PC-9 (cell line): ENCODE data around the gene DEAF1. TPM values are rescaled to one million over a fixed set of nuclear protein-coding genes. Genes with fewer than 3 reads are reported as not detected.

Experiments
- BruUV-seq: library from RNA; stranded (reverse); fragments of 400-500 nt; replicated peaks from 2 replicates; lab custom pipeline; 2021; lab: Mats Ljungman, UMichigan
- CTCF ChIA-PET: fragments of 300-600 bp; sonication (Branson Sonifier 250); formaldehyde crosslinking; loops from one replicate; lab custom pipeline; 2022; ENCODE audit warnings: antibody characterized with exemption; lab: Charles Lee
- POLR2A ChIA-PET: fragments of 300-600 bp; sonication (Branson Sonifier 250); formaldehyde crosslinking; loops from one replicate; lab custom pipeline; 2022; ENCODE audit warnings: antibody characterized with exemption; ENCODE audit not compliant: unreplicated experiment; lab: Charles Lee
- DNase-seq, 2 experiments: peaks; one replicate each; pipeline versions ENCODE4 v3.0.0 to v3.0.0-alpha.2; 2015 to 2022; ENCODE audit warnings: mixed read lengths in 1 of 2
- H2AFZ ChIP-seq: fragments of 200-600 bp; sonication (generic); 2 replicates; pipeline ENCODE4 v1.8.1; 2017; ENCODE audit warnings: antibody characterized with exemption
- H3F3A ChIP-seq: fragments of 200-600 bp; sonication (generic); 2 replicates; pipeline ENCODE4 v1.8.1; 2017; ENCODE audit warnings: antibody characterized with exemption, mild to moderate bottlenecking, low read depth; ENCODE audit not compliant: insufficient read depth
- H3K27ac ChIP-seq: fragments of 200-600 bp; sonication (generic); 2 replicates; pipeline ENCODE4 v1.6.1; 2016; ENCODE audit warnings: mixed run types
- H3K27me3 ChIP-seq: fragments of 200-600 bp; sonication (generic); 2 replicates; pipeline ENCODE4 v1.6.1; 2016; ENCODE audit warnings: low read depth, mixed run types; ENCODE audit not compliant: insufficient read depth
- H3K36me3 ChIP-seq: fragments of 200-600 bp; sonication (generic); 2 replicates; pipeline ENCODE4 v1.6.1; 2016; ENCODE audit warnings: low read depth, mixed run types
- H3K4me1 ChIP-seq: fragments of 200-600 bp; sonication (generic); replicated peaks from 2 replicates; pipeline ENCODE4 v1.6.1; 2016; ENCODE audit warnings: mixed run types; ENCODE audit not compliant: insufficient read depth
- H3K4me2 ChIP-seq: fragments of 200-600 bp; sonication (generic); 2 replicates; pipeline ENCODE4 v1.6.1; 2017; ENCODE audit warnings: mixed run types
- H3K4me3 ChIP-seq: fragments of 200-600 bp; sonication (generic); 2 replicates; pipeline ENCODE4 v1.6.1; 2016; ENCODE audit warnings: mixed run types
- H3K79me2 ChIP-seq: fragments of 200-600 bp; sonication (generic); 2 replicates; pipeline ENCODE4 v1.6.1; 2017; ENCODE audit warnings: low read depth, mixed run types
- H3K9me2 ChIP-seq: fragments of 200-600 bp; sonication (generic); 2 replicates; pipeline ENCODE4 v1.8.1; 2017; ENCODE audit warnings: mild to moderate bottlenecking; ENCODE audit not compliant: insufficient read depth
- H3K9me3 ChIP-seq: fragments of 200-600 bp; sonication (generic); 2 replicates; pipeline ENCODE4 v1.8.1; 2016; ENCODE audit warnings: low read depth; ENCODE audit not compliant: insufficient read depth
- H4K20me1 ChIP-seq: fragments of 200-600 bp; sonication (generic); 2 replicates; pipeline ENCODE4 v1.8.1; 2017; ENCODE audit not compliant: insufficient read depth
- CTCF ChIP-seq: fragments of 200-600 bp; sonication (generic); conservative IDR thresholded peaks from 2 replicates; pipeline ENCODE4 v1.6.1; 2017; ENCODE audit warnings: mixed run types, antibody characterized with exemption, mild to moderate bottlenecking, moderate library complexity
- EZH2 ChIP-seq: fragments of 200-600 bp; sonication (generic); IDR thresholded peaks from 2 replicates; pipeline ENCODE4 v1.8.0; 2017; ENCODE audit warnings: antibody characterized with exemption, low read depth
- intact Hi-C: fragments of 100-400 bp; cut with micrococcal nuclease; formaldehyde crosslinking; loops from one replicate; pipeline ENCODE4 v1.10.0; 2022; ENCODE audit not compliant: unreplicated experiment
- total RNA-seq: library from RNA; stranded (reverse); gene quantifications from 2 replicates; pipeline ENCODE4 v1.2.3, GENCODE V29; 2021

Gene DEAF1
- total RNA-seq, 1 experiment from 2014 or later: 36.9 TPM

GRCh38 chr11:699753-700152 is 4.7 kb upstream of the DEAF1 start:
- Histone ChIP-seq H3K4me1 (peaks cover 15% of the 10 kb centered on the region; the same call in 1 of the 2 replicates), H3K27me3 (no peaks in the 10 kb centered on the region), H2AFZ (no peak overlapping the region), H3F3A (peaks cover 4% of the 10 kb centered on the region; the same call in 1 of the 2 replicates), H3K4me2 (no peak overlapping the region), H3K9me3 (no peaks in the 10 kb centered on the region), H3K27ac (no peak overlapping the region), H4K20me1 (no peaks in the 10 kb centered on the region), H3K79me2 (peaks cover 20% of the 10 kb centered on the region), H3K36me3 (no peaks in the 10 kb centered on the region), H3K4me3 (no peak overlapping the region), H3K9me2 (no peaks in the 10 kb centered on the region)
- TF ChIP-seq EZH2: no peak
- no peak for TF ChIP-seq CTCF
- no peak for DNase-seq
- intact Hi-C loops: no loop called here
- ChIA-PET CTCF (interaction anchor here (0.6 kb wide), 1 partner anchor 223 kb away, joined by 6 read pairs; no protein-coding TSS in a partner anchor), POLR2A (no interaction called here)
- BruUV-seq: no TSS peak

- H2AFZ ChIP-seq: no peak overlapping the region
- H3F3A ChIP-seq: no peaks in the 10 kb centered on the region; the same call in 1 of the 2 replicates
- no peaks in the 10 kb centered on the region for H4K20me1 ChIP-seq
- CTCF ChIA-PET: no interaction called here
- DNase-seq: no peak
- H3K4me1 ChIP-seq: peaks cover 13% of the 10 kb centered on the region; the same call in 1 of the 2 replicates
- no peak overlapping the region for H3K4me2 ChIP-seq
- H3K79me2 ChIP-seq: peaks cover 21% of the 10 kb centered on the region
- no TSS peak for BruUV-seq
- intact Hi-C loops: no loop called here
- no peaks in the 10 kb centered on the region for H3K9me2 ChIP-seq
- H3K9me3 ChIP-seq: no peaks in the 10 kb centered on the region
- no peaks in the 10 kb centered on the region for H3K27me3 ChIP-seq
- TF ChIP-seq CTCF (no peak), EZH2 (no peak)
- H3K4me3 ChIP-seq: no peak overlapping the region
- no peak overlapping the region for H3K27ac ChIP-seq
- POLR2A ChIA-PET: interaction anchor here (0.6 kb wide), 1 partner anchor 83 kb away, joined by 4 read pairs; the partner anchor contains the start of gene IRF7
- no peaks in the 10 kb centered on the region for H3K36me3 ChIP-seq
Observed at GRCh38 chr11:699116-699508, 4.1 kb upstream of the DEAF1 start.

GRCh38 chr11:698493-699115 is 3.6 kb upstream of the DEAF1 start:
- POLR2A ChIA-PET: interaction anchor here (0.6 kb wide), 2 partner anchors 47 to 83 kb away, joined by 3 to 4 read pairs; partner anchors contain the start of gene IRF7
- H3K27me3 ChIP-seq: no peaks in the 10 kb centered on the region
- no peaks in the 10 kb centered on the region for H3K9me3 ChIP-seq
- peaks cover 18% of the 10 kb centered on the region; the same call in 1 of the 2 replicates for H3K4me1 ChIP-seq
- no peak for TF ChIP-seq CTCF
- TF ChIP-seq EZH2: no peak
- H3K27ac ChIP-seq: no peak overlapping the region
- CTCF ChIA-PET: no interaction called here
- no peaks in the 10 kb centered on the region for H3K36me3 ChIP-seq
- H3K79me2 ChIP-seq: peaks cover 26% of the 10 kb centered on the region
- no TSS peak for BruUV-seq
- no peak overlapping the region for H2AFZ ChIP-seq
- intact Hi-C loops: loop anchor here (1.0 kb wide), 1 partner anchor 9 kb away; no protein-coding TSS in a partner anchor
- no peaks in the 10 kb centered on the region for H4K20me1 ChIP-seq
- no peak overlapping the region for H3K4me2 ChIP-seq
- no peaks in the 10 kb centered on the region; the same call in 1 of the 2 replicates for H3F3A ChIP-seq
- H3K4me3 ChIP-seq: no peak overlapping the region
- no peak for DNase-seq
- no peaks in the 10 kb centered on the region for H3K9me2 ChIP-seq
